HG03520 (cell line): ENCODE results near the gene XPO1.
"Not testable (repeated sequence)": the region's sequence is repeated elsewhere in the genome, so short reads cannot be mapped to it uniquely, and the experiment has no call there.

Source experiments
- ATAC-seq: cut with Tn5 transposase; IDR thresholded peaks from one replicate; pipeline ENCODE4 v1.9.1; 2021; ENCODE audit warnings: mild to moderate bottlenecking, moderate library complexity; ENCODE audit not compliant: unreplicated experiment

The XPO1 gene

GRCh38 chr2:61469424-61470121 lies 68.6 kb downstream of the XPO1 start:
- no peak for ATAC-seq

- ATAC-seq, result not testable (repeated sequence)
Observed at GRCh38 chr2:61468231-61468630, 69.9 kb downstream of the XPO1 start.

- no peak for ATAC-seq
Observed at GRCh38 chr2:61465045-61465444, 73.1 kb downstream of the XPO1 start.

- ATAC-seq, result no peak
Observed at GRCh38 chr2:61463769-61464475, 74.2 kb downstream of the XPO1 start.

- no peak for ATAC-seq
Observed at GRCh38 chr2:61461404-61461803, 76.8 kb downstream of the XPO1 start.

GRCh38 chr2:61460163-61460562 lies 78.0 kb downstream of the XPO1 start:
- ATAC-seq, result no peak

GRCh38 chr2:61456746-61457420 lies 81.3 kb downstream of the XPO1 start:
- ATAC-seq, result no peak

- ATAC-seq, result no peak
Observed at GRCh38 chr2:61456070-61456745, 81.9 kb downstream of the XPO1 start.

- not testable (repeated sequence) for ATAC-seq
Observed at GRCh38 chr2:61454972-61455371, 83.2 kb downstream of the XPO1 start.

- no peak for ATAC-seq
Observed at GRCh38 chr2:61454383-61454782, 83.8 kb downstream of the XPO1 start.

- no peak for ATAC-seq
Observed at GRCh38 chr2:61452392-61452791, 85.8 kb downstream of the XPO1 start.

- no peak for ATAC-seq
Observed at GRCh38 chr2:61451178-61451577, 87.0 kb downstream of the XPO1 start.

GRCh38 chr2:61450144-61450543 lies 88.0 kb downstream of the XPO1 start:
- no peak for ATAC-seq

- ATAC-seq, result no peak
Observed at GRCh38 chr2:61448229-61448628, 89.9 kb downstream of the XPO1 start.

GRCh38 chr2:61446971-61447370 lies 91.2 kb downstream of the XPO1 start:
- not testable (repeated sequence) for ATAC-seq

GRCh38 chr2:61443342-61444041 lies 94.7 kb downstream of the XPO1 start:
- peak; percentile 95 for ATAC-seq

GRCh38 chr2:61439241-61440002 lies 98.7 kb downstream of the XPO1 start:
- no peak for ATAC-seq

- ATAC-seq, result no peak
Observed at GRCh38 chr2:61438670-61439069, 99.5 kb downstream of the XPO1 start.

- no peak for ATAC-seq
Observed at GRCh38 chr2:61437170-61437569, 101.0 kb downstream of the XPO1 start.

GRCh38 chr2:61436092-61436491 lies 102.1 kb downstream of the XPO1 start:
- ATAC-seq, result no peak
